ENCODE measurements around the gene TENT5C. TPM values are rescaled to one million over a fixed set of nuclear protein-coding genes. Genes with fewer than 3 reads are reported as not detected.

Gene TENT5C
- total RNA-seq, 1 experiment from 2014 or later = not detected

DNA sequence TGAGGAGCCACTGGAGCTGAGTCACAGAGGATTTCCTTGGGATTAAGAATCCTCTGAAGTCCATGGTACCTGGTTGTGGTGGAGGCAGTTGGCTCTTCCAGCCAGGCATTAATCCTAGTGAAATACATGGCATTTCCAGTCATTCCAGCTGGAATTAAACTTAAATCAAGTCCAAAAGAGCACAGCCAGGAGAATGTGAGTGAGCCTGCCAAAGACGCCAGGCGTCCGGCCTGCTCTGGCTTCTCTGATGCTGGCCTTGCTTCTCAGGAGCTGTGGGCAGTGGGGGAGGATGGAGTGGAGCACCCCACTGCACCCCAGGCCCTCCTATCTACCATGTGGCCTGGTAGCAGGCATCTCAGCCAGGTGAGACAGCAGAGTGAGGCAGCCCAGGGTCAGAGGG is 23.4 kb upstream of the TENT5C start:
- Mint-ChIP-seq H3K4me1 (ENCODE audit: insufficient read depth, unreplicated experiment) (no peaks in the 10 kb centered on the region), H3K4me3 (ENCODE audit: unreplicated experiment) (no peak overlapping the region), H3K36me3 (ENCODE audit: insufficient read depth, unreplicated experiment) (no peaks in the 10 kb centered on the region), H3K27ac (ENCODE audit: low read depth, unreplicated experiment) (no peak overlapping the region), H3K9me3 (ENCODE audit: unreplicated experiment) (no peaks in the 10 kb centered on the region), H3K27me3 (ENCODE audit: insufficient read depth, unreplicated experiment) (no peaks in the 10 kb centered on the region)
- POLR2A ChIA-PET = no interaction called here
- no peak for TF ChIP-seq CTCF (IDR thresholded peaks at IDR 0.05; ENCODE audit: unreplicated experiment)
- intact Hi-C loops (cut with micrococcal nuclease) = no loop called here
- DNase-seq (ENCODE audit: unreplicated experiment) = no peak
- CTCF ChIA-PET = interaction anchor here (0.8 to 1.8 kb wide), 4 partner anchors 12 to 176 kb away, joined by 3 to 9 read pairs (median 4); no protein-coding TSS in a partner anchor
- no TSS peak for BruUV-seq (replicated peaks)

- TF ChIP-seq CTCF (IDR thresholded peaks at IDR 0.05; ENCODE audit: unreplicated experiment) = no peak
- intact Hi-C loops (cut with micrococcal nuclease) = no loop called here
- Mint-ChIP-seq H3K9me3 (ENCODE audit: unreplicated experiment) (no peaks in the 10 kb centered on the region), H3K36me3 (ENCODE audit: insufficient read depth, unreplicated experiment) (no peaks in the 10 kb centered on the region), H3K27me3 (ENCODE audit: insufficient read depth, unreplicated experiment) (no peaks in the 10 kb centered on the region), H3K4me3 (ENCODE audit: unreplicated experiment) (no peak overlapping the region), H3K4me1 (ENCODE audit: insufficient read depth, unreplicated experiment) (no peaks in the 10 kb centered on the region), H3K27ac (ENCODE audit: low read depth, unreplicated experiment) (no peak overlapping the region)
- POLR2A ChIA-PET = no interaction called here
- DNase-seq (ENCODE audit: unreplicated experiment) = no peak
- CTCF ChIA-PET = interaction anchor here (1.6 to 1.8 kb wide), 2 partner anchors 171 to 175 kb away, joined by 5 to 9 read pairs; no protein-coding TSS in a partner anchor
- no TSS peak for BruUV-seq (replicated peaks)
Observed at GRCh38 chr1:117583247-117583646, 22.6 kb upstream of the TENT5C start.

- Mint-ChIP-seq H3K36me3 (ENCODE audit: insufficient read depth, unreplicated experiment) (no peaks in the 10 kb centered on the region), H3K27me3 (ENCODE audit: insufficient read depth, unreplicated experiment) (no peaks in the 10 kb centered on the region), H3K9me3 (ENCODE audit: unreplicated experiment) (no peaks in the 10 kb centered on the region), H3K4me3 (ENCODE audit: unreplicated experiment) (no peak overlapping the region), H3K27ac (ENCODE audit: low read depth, unreplicated experiment) (no peak overlapping the region), H3K4me1 (ENCODE audit: insufficient read depth, unreplicated experiment) (no peaks in the 10 kb centered on the region)
- TF ChIP-seq CTCF (IDR thresholded peaks at IDR 0.05; ENCODE audit: unreplicated experiment) = no peak
- DNase-seq (ENCODE audit: unreplicated experiment) = no peak
- ChIA-PET CTCF (interaction anchor here (1.8 kb wide), 1 partner anchor 175 kb away, joined by 5 read pairs; no protein-coding TSS in a partner anchor), POLR2A (no interaction called here)
- intact Hi-C loops (cut with micrococcal nuclease) = no loop called here
- BruUV-seq (replicated peaks) = no TSS peak
Observed at GRCh38 chr1:117584181-117584580, 21.7 kb upstream of the TENT5C start.

DNA sequence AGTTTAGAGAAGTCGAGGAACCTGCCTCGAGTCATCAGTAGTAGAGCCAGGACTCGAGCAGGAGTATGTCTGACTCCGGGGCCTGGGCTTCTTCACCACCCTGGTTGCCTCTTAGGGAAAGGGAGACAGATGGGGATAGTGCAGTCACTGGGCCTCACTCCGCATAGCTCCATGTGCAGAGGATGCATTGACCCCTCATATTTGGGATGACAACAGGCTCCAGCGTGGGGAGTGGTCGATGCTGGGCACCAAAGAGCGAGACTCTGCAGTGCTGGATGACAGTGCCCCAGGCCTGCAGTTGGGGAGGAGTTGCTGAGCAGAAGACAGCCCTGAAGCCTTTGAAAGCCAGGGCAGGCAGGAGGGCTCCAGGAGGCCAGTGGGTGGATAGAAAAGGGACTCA is 20.8 kb upstream of the TENT5C start:
- TF ChIP-seq CTCF (IDR thresholded peaks at IDR 0.05; ENCODE audit: unreplicated experiment) = no peak
- ChIA-PET CTCF (no interaction called here), POLR2A (no interaction called here)
- no peaks in the 10 kb centered on the region for H3K9me3 Mint-ChIP-seq (ENCODE audit: unreplicated experiment)
- H3K27ac Mint-ChIP-seq (ENCODE audit: low read depth, unreplicated experiment) = no peak overlapping the region
- H3K4me3 Mint-ChIP-seq (ENCODE audit: unreplicated experiment) = no peak overlapping the region
- H3K36me3 Mint-ChIP-seq (ENCODE audit: insufficient read depth, unreplicated experiment) = no peaks in the 10 kb centered on the region
- H3K27me3 Mint-ChIP-seq (ENCODE audit: insufficient read depth, unreplicated experiment) = no peaks in the 10 kb centered on the region
- no TSS peak for BruUV-seq (replicated peaks)
- intact Hi-C loops (cut with micrococcal nuclease) = no loop called here
- H3K4me1 Mint-ChIP-seq (ENCODE audit: insufficient read depth, unreplicated experiment) = no peaks in the 10 kb centered on the region
- no peak for DNase-seq (ENCODE audit: unreplicated experiment)
